KBM-7 (cell line): ENCODE results near the gene GTF2IRD1.
A peak's percentile ranks its signal among the peaks of the same experiment; 100 is the strongest.
"Not testable (repeated sequence)": the region's sequence is repeated elsewhere in the genome, so short reads cannot be mapped to it uniquely, and the experiment has no call there.

Experiments
- DNase-seq: peaks from one replicate; pipeline ENCODE4 v3.0.0-alpha.2; 2015
- in situ Hi-C: fragments of 300-500 bp; cut with MboI; formaldehyde crosslinking; loops from 2 replicates; pipeline ENCODE4 v1.14.3; 2020; ENCODE audit warnings: low sequenced_read_pairs, low pct_unique_long_range_greater_than_20kb, mixed read lengths

The GTF2IRD1 gene

GRCh38 chr7:74615933-74616780 is 162.5 kb downstream of the GTF2IRD1 start:
- no peak for DNase-seq
- in situ Hi-C loops = no loop called here

DNA sequence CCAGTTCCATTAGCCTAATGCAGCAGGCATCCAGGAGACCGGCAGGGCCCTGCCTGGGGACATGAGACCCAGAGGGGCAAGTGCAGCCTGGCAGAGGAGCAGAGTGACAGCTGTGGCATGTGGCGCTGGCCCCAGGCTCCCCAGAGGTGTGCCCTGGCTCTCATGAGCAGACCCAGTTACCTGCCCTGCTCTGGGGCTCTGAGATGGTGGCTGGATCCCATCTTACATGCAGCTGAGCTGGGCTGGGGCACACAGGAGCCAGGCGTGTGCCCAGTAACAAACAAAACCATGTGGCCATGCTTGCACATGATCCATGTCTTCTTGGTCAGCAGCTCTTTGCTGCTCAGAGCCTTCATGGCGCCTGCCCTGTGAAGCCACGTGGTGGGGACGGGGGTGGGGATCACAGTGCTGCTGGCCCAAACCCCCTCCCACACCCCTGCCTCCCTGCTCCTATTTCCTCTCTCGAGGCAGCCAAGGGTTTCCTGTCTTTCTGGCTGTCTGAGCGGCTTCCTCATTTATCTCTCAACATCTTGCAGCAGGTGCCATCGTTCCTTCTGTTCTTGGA is 163.6 kb downstream of the GTF2IRD1 start:
- peak; percentile 96 for DNase-seq
- in situ Hi-C loops = no loop called here

DNA sequence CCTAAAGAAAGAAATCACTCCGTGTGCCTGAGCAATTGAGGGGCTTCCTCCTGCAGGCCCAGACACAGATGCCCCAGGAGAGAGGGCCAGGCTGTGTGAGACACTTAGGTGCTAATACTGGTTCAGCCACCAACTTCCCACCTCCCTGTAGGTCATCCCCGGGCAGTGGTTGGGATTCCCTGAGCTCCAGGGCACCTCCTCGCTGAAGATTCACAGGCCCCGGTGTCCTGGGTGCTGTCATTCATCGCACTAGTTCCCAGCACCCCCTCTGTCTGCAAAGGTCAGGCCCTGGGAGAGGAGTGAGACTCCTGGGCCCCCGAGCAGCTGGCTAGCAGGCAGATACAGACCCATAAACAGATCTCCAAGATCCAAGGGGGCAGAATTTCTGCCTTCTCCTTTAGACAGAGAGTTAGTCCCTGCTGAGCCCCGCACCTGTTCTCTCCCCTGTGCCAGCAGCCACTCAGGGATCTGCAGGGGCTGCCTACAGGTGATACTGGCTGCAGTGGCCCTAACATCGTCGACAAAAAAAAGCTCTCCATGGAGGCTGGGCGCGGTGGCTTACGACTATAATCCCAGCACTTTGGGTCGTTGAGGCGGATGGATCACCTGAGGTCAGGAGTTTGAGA is 165.6 kb downstream of the GTF2IRD1 start:
- DNase-seq = no peak
- in situ Hi-C loops = no loop called here

- DNase-seq = no peak
- in situ Hi-C loops = no loop called here
These were observed 168.6 kb downstream of the GTF2IRD1 start for GRCh38 chr7:74622228-74622749.

DNA sequence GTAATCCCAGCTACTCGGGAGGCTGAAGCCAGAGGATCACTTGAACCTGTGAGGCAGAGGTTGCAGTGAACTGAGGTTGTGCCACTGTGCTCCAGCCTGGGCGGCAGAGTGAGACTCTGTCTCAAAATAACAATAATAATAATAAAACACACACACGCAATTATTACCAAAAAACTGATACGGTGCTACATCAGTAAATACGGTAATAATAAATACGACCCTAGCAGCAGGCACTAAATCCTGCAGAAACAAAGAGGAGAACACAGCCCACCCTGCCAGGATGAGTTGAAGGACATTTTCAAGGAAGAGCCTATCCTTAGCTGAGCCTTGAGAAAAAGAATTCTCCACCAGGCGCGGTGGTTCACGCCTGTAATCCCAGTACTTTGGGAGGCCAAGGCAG is 169.4 kb downstream of the GTF2IRD1 start:
- no peak for DNase-seq
- in situ Hi-C loops = no loop called here

- DNase-seq = peak; percentile 36
- in situ Hi-C loops = no loop called here
These were observed 171.7 kb downstream of the GTF2IRD1 start for GRCh38 chr7:74625446-74625845.

DNA sequence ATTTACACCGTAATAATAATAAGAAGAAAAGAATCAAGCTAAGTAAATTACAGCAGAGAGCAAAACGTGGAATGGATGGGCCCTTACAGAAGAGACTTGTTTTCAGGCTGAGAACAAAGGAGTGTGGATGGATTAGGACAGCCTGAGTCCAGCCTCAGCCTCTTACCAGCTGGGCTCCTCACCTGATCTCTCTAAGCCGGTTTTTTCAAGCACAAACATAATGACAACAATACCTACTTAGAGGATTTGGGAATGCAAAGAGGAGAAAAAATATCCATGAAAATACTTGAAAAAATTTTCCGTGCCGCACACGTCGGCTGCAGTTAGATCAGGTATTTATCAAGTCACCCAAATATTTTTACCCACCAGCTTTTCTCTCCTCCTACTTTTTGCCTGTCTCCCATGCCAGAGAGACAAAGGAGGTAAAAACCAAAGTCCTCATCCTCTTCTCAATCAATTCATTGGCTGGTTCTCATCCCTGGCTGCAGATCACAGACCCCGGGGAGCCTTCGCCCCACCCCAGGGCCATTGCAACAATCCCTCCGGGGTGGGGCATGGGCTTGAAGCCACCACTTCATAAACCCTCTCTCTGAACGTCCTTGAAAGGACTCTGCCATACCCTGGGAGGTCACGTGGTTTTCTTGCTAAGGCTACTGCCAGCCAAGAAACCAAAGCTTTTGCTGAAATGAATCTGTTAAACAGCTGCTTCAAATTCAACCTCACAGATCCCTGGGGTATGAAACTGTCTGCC is 174.1 kb downstream of the GTF2IRD1 start:
- no peak for DNase-seq
- in situ Hi-C loops = no loop called here

- no peak for DNase-seq
- in situ Hi-C loops = no loop called here
These were observed 178.8 kb downstream of the GTF2IRD1 start for GRCh38 chr7:74632505-74632904.

DNA sequence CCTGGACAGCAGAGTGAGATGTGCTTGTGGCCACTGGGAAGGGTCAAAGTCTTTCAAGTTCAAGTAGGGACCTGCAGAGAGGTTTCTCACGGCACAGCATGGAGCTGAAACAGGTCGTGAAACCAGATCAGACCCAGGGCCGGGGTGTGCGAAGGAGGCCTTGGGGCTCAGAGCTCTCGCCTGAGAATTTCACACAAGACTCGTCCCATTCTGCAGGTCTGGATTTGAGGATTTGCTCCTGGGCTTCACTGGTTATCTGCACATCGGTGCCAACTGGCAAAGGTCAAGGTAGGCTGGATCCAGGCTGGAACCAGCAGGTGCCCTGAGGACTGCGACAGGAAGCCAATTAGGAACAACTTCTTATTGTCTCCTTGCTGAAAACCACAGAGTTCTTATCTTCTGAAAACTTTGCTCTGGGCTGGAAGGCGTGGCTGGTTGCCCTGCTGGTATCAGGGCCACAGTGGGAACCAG is 179.8 kb downstream of the GTF2IRD1 start:
- in situ Hi-C loops = no loop called here
- DNase-seq = no peak

DNA sequence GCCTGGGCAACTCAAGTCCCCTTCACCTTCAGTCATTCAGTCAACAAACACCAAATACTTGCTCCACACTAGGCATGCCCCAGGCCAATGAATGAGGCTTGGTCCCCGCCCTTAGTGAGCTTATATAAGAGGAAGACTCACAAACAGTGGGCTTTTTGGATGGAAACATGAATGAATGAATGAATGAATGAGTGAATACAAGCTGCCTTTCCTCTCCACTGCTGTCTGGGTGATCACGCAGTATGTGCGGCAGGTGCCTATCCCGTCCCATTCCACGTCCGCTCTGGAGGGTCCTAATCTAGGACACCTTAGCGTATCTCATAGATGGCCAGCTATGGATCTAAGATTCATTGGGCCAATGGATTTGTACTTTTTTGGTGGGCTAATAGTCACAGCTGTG is 184.0 kb downstream of the GTF2IRD1 start:
- in situ Hi-C loops = no loop called here

GRCh38 chr7:74650055-74650454 is 196.3 kb downstream of the GTF2IRD1 start:
- in situ Hi-C loops = not testable (repeated sequence)
- peak; percentile 79 for DNase-seq

More for the DNA sequence above, 184.0 kb downstream of the GTF2IRD1 start:
- DNase-seq = no peak

- in situ Hi-C loops = not testable (repeated sequence)
- peak; percentile 35 for DNase-seq
These were observed 196.9 kb downstream of the GTF2IRD1 start for GRCh38 chr7:74650493-74651132.

GRCh38 chr7:74651133-74651504 is 197.4 kb downstream of the GTF2IRD1 start:
- in situ Hi-C loops, DNase-seq: not testable (repeated sequence)
